ENCODE data around the gene REV1. TPM values are rescaled to one million over a fixed set of nuclear protein-coding genes. Genes with fewer than 3 reads are reported as not detected.

REV1 gene
- total and polyA plus RNA-seq, 2 of the 4 experiments (the other 2 are of a cell fraction) = 13.4 to 30.1 TPM

GRCh38 chr2:99509387-99509786, 19.6 kb upstream of the REV1 start:
- H3K18ac ChIP-seq (ENCODE audit: low read depth, low read length) = no peak overlapping the region
- dilution Hi-C loops (cut with HindIII; ENCODE audit: low sequenced_read_pairs, unreplicated experiment) (no loop called here), intact Hi-C loops (cut with micrococcal nuclease) (no loop called here), in situ Hi-C loops (cut with MboI; ENCODE audit: low sequenced_read_pairs) (loop anchor here (25.0 kb wide), 1 partner anchor 872 kb away; no protein-coding TSS in a partner anchor)
- H3K79me1 ChIP-seq (ENCODE audit: low read depth in 1 of 2, low read length in 2 of 2) = no peaks in the 10 kb centered on the region
- H3K4me2 ChIP-seq (ENCODE audit: low read depth, low read length) = no peak overlapping the region
- no peaks in the 10 kb centered on the region for H3K4me1 ChIP-seq (ENCODE audit: control insufficient read depth, insufficient read depth, low read length)
- no peak overlapping the region for H3K14ac ChIP-seq (replicated peaks; ENCODE audit: low read depth, low read length)
- CTCF ChIA-PET = interaction anchor here (0.9 kb wide), 1 partner anchor 70 kb away, joined by 7 read pairs; no protein-coding TSS in a partner anchor
- no peak overlapping the region for H2BK5ac ChIP-seq (ENCODE audit: low read depth, low read length, poor library complexity, severe bottlenecking)
- WGBS, 2 experiments (ENCODE audit: extremely low coverage in 2 of 2, insufficient read length in 1 of 2) = no CpG with 5 or more reads among the region's 4 CpGs
- no peak overlapping the region for H2AK9ac ChIP-seq (replicated peaks; ENCODE audit: low read depth, low read length, poor library complexity)
- no peak overlapping the region for H2BK120ac ChIP-seq (ENCODE audit: low read depth, low read length)
- POLR2A ChIA-PET (ENCODE audit: unreplicated experiment) = no interaction called here
- BruUV-seq (replicated peaks) = no TSS peak
- no peak overlapping the region for H3K4me3 ChIP-seq (ENCODE audit: insufficient read depth, low read depth, low read length)
- H3K4ac ChIP-seq (ENCODE audit: low read depth, low read length) = no peak overlapping the region
- no peak overlapping the region for H4K91ac ChIP-seq (ENCODE audit: insufficient read depth, low read depth, low read length)
- no peak overlapping the region for H3K56ac ChIP-seq (ENCODE audit: extremely low read depth, insufficient read depth, low read length)
- H3K36me3 ChIP-seq (ENCODE audit: control insufficient read depth, insufficient read depth, low read length) = no peaks in the 10 kb centered on the region
- peaks cover 13% of the 10 kb centered on the region for H3K27me3 ChIP-seq (ENCODE audit: control insufficient read depth, insufficient read depth, low read length)
- no peaks in the 10 kb centered on the region for H3K9me1 ChIP-seq (ENCODE audit: insufficient read depth, low read length)
- DNase-seq = no peak
- H3K23ac ChIP-seq (ENCODE audit: low read depth, low read length) = no peak overlapping the region
- H2AFZ ChIP-seq (replicated peaks; ENCODE audit: low read length, poor library complexity) = no peak overlapping the region
- H2AK5ac ChIP-seq (ENCODE audit: low read depth, low read length) = no peak overlapping the region
- no peak overlapping the region for H3K9ac ChIP-seq (ENCODE audit: low read depth, low read length)
- no peak for TF ChIP-seq POLR2A (IDR thresholded peaks at IDR 0.05; ENCODE audit: low read depth, low read length)
- no peak for TF ChIP-seq MXI1 (IDR thresholded peaks at IDR 0.05; ENCODE audit: borderline replicate concordance, low read depth, low read length)
- TF ChIP-seq FOS (IDR thresholded peaks at IDR 0.05; ENCODE audit: low read depth, low read length) = no peak
- TF ChIP-seq RFX5 (IDR thresholded peaks at IDR 0.05; ENCODE audit: low read depth, low read length) = no peak
- no peak for TF ChIP-seq CTCF (conservative IDR thresholded peaks at IDR 0.05; ENCODE audit: low read depth, low read length)
- no peak for TF ChIP-seq USF2 (IDR thresholded peaks at IDR 0.05; ENCODE audit: low read depth, low read length)
- no peak for TF ChIP-seq MAZ (IDR thresholded peaks at IDR 0.05; ENCODE audit: borderline replicate concordance, low read depth, low read length)
- TF ChIP-seq RCOR1 (IDR thresholded peaks at IDR 0.05; ENCODE audit: insufficient replicate concordance, low read length) = no peak
- TF ChIP-seq CEBPB (IDR thresholded peaks at IDR 0.05; ENCODE audit: low read depth, low read length) = no peak
- no peak for TF ChIP-seq NFE2L2 (IDR thresholded peaks at IDR 0.05; ENCODE audit: low read depth, low read length)
- no peak for TF ChIP-seq SMC3 (IDR thresholded peaks at IDR 0.05; ENCODE audit: low read depth, low read length)
- no peak for TF ChIP-seq ELK1 (IDR thresholded peaks at IDR 0.05; ENCODE audit: borderline replicate concordance, low read depth, low read length)
- TF ChIP-seq MAFK (IDR thresholded peaks at IDR 0.05; ENCODE audit: low read depth, low read length) = no peak
- no peaks in the 10 kb centered on the region for H3K9me3 ChIP-seq (ENCODE audit: control insufficient read depth, insufficient read depth, low read length)
- H4K20me1 ChIP-seq (ENCODE audit: insufficient read depth, low read length) = no peaks in the 10 kb centered on the region
- H2BK20ac ChIP-seq (ENCODE audit: low read depth, low read length) = no peak overlapping the region
- no peak overlapping the region for H4K8ac ChIP-seq (ENCODE audit: low read depth in 2 of 2, low read length in 2 of 2)
- H2BK15ac ChIP-seq (ENCODE audit: low read depth, low read length) = no peak overlapping the region
- H3K27ac ChIP-seq (ENCODE audit: insufficient read depth, low read length) = no peak overlapping the region
- H4K5ac ChIP-seq (ENCODE audit: low read depth, low read length) = no peak overlapping the region
- no peak for ATAC-seq (ENCODE audit: low read depth)
